GM19438 (cell line): ENCODE measurements around the gene SRC.

Source experiments
- ATAC-seq: cut with Tn5 transposase; IDR thresholded peaks from one replicate; pipeline ENCODE4 v1.9.1; 2021; ENCODE audit warnings: low read depth; ENCODE audit not compliant: unreplicated experiment

Gene SRC

DNA sequence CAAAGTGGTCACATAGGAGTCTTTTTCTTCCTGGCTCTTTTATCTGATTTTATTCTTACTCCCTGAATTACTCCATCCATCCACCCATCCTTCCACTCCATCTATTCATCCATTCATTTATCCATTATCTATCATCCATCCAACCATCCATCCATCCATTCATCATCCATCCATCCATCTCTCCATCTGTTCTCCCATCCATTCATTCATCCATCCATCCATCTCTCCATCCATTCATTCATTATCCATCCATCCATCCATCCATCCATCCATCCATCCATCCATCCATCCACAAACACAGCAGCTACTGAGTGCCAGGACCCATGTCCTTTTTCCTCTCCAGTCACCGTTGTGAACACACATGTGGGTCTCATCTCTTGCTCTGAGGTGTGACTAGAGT, 96.6 kb downstream of the SRC start:
- ATAC-seq: no peak

- ATAC-seq: no peak
Measured at GRCh38 chr20:37442986-37443385, 97.0 kb downstream of the SRC start.

DNA sequence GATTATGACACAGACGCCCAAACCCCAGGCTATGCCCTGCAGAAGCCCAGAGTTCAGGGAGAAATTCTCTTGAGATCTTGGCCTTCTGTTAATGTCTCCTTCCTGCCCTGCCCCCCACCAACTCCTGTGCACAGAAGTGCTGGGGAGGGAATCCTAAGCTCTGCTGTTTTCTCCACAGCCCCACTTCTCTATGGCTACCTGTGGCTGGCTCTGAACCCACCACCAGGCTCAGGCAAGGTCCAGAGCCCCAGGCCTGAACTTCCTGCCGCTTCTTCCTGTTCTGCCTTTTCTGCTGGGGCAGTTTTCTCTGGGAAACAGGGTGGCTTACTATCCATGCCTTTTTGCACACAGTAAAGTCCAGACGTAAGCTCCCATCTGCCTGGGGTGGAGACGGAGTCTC, 97.7 kb downstream of the SRC start:
- ATAC-seq: no peak

GRCh38 chr20:37445041-37445440, 99.1 kb downstream of the SRC start:
- ATAC-seq: no peak

DNA sequence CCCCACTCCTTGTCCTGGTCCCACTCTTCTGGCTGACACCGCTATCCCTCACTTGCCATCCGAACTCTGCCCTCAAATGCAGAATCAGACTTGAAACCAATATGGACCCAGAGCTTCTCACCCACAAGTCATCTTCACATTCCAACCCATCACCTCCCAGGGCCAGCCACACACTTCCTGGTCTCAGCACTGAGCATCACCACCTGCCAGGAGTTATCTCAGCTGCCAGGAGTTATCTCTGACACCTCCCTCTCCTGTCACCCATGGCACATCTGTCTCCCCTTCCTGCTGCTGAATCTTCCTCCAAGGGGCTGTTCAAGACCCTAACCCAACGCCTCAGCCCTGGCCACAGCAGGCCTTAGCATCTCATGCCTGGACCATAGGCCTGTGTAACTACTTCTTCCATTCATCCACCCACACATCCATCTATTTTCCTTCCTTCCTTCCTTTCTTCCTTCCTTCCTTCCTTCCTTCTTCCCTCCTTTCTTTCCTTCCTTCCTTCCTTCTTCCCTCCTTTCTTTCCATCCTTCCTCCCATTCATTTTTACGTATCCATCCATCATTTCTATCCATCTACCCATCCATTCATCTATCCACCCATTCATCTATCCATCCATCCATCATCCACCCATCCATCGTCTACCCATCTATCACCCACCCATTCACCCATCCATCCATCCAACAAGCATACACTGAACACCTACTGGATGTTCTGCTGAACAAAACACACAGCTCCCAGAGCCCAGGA, 100.5 kb downstream of the SRC start:
- ATAC-seq: no peak

DNA sequence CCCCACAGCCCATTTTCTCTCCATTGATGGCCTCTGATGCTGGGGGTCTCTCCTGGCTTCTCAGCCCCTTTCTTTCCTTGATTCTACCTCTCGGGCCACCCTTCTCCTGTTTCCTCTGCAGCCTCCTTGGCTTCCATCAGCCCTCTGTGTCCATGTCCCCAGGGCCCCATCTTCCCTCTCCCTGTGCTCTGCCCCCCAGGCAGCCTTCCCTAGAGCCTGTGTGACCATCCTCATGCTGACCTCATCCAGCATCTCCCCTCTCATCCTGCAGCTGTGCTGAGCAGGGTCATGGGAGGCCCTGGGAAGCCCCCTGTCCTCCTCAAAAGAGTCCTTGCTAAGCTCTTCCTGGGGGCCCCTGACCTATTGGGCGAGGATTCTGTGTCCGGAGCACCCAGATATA, 101.7 kb downstream of the SRC start:
- ATAC-seq: no peak

DNA sequence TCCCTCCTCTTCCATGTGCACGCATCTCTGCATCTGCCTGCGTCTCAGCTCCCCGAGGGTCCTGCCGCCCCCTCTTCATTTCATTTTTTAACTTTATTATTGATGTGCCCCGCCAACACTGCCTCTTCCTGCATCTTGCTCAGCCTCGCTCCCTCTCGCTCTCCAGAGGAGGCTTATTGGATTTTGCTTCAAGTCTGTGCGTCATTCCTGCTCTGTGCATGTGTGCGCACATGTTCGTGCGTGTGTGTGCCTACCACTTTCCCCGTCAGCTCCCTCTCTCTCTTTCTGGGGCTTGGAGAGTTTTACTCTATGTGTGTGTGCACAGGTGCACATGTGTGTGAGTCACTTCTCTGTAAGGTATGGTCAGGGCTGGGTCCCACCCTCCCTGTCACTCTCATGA, 103.3 kb downstream of the SRC start:
- no peak for ATAC-seq

GRCh38 chr20:37450344-37450743, 104.4 kb downstream of the SRC start:
- ATAC-seq: no peak

- ATAC-seq: no peak
Measured at GRCh38 chr20:37451616-37452015, 105.7 kb downstream of the SRC start.

DNA sequence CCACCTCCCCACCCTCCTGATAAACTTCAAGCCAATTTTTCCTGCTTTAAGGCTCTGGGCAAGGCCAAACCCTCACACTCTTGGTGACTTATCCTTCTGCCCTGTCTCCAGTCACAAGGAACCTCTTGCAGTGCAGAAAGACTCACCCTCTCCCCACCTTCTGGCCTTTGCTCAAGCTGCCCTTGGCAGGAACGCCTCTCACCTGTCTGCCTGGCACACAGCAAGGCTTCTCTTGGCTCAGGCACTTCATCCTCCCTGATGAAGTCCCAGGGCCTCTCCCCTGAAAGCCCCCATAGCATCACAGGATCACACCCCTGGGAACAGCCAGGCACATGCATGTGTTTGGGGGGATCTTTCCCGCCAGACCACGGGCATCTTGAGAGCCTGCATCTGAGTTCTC, 106.3 kb downstream of the SRC start:
- no peak for ATAC-seq

GRCh38 chr20:37453288-37453687, 107.3 kb downstream of the SRC start:
- ATAC-seq: no peak

DNA sequence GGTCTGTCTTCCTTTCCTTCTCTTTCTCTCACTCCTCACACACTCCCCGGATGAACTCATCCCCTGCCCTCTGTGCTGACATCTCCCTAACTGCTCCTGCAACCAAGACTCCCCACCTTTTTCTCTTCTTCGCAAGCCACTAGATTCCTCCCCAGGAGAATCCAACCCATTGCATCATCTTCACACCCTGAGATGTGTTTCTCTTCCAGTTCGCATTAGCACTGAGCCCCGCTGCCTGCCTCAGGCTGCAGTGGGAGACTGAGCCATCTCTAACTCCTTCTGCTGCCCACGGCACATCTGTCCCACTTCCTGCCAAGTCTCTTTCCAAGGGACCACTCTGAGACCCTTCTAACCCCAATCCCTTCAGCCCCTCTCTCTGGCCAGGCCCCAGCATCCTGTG, 107.9 kb downstream of the SRC start:
- no peak for ATAC-seq

DNA sequence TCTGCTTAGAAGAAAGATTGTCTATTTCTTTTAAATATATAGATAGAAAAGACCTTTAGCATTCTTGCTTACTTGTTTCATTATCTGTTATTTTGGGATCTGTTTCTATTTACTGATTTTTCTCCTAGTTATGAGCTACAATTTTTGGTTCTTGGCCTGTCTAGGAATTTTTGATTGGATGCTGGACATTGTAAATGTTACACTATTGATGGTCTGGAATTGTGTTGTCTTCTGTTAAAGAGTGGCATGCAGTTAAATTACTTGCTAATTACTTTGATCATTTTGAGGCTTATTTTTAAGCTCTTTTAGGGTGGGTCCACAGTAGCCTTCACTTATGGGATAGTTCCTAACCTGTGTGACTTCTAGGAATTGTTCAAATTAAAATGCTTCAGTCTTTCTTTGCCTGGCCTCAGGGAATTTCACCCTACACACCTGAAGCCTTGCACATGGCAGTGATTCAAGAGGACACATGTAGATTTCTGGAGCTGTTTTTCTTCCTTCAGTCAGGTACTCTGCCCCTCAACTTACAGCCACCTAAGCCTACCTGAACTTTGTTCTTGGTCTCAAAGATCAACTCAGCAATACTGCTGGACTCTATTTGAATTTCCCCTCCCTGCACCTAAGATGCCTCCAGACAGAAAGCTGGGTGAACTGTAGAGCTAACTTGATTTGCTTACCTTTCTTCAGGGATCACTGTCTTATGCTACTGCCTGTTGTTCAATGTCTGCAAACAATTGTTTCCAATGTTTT, 108.9 kb downstream of the SRC start:
- ATAC-seq: no peak
